NCI-H1694 (cell line): ENCODE measurements around the gene SHC1.

ENCODE experiments used
- DNase-seq: peaks from one replicate; lab custom pipeline; 2025; lab: John Stamatoyannopoulos, UW

Gene SHC1

GRCh38 chr1:154937085-154937987 is 33.2 kb downstream of the SHC1 start:
- peak; percentile 97 for DNase-seq

GRCh38 chr1:154936555-154937084 is 33.9 kb downstream of the SHC1 start, which contains the start of gene PMVK:
PMVK (minus strand) TSS chr1:154936719; CDS start chr1:154936685, 34 bp downstream.
- DNase-seq: peak; percentile 97

- DNase-seq: no peak
These were observed 34.6 kb downstream of the SHC1 start for GRCh38 chr1:154935749-154936554.

GRCh38 chr1:154934358-154934948 is 36.1 kb downstream of the SHC1 start:
- DNase-seq: no peak

GRCh38 chr1:154931940-154932487 is 38.5 kb downstream of the SHC1 start:
- DNase-seq: no peak

GRCh38 chr1:154926201-154926600 is 44.3 kb downstream of the SHC1 start:
- no peak for DNase-seq

- no peak for DNase-seq
These were observed 45.0 kb downstream of the SHC1 start for GRCh38 chr1:154925335-154926170.

GRCh38 chr1:154923695-154924094 is 46.9 kb downstream of the SHC1 start:
- DNase-seq: no peak

- no peak for DNase-seq
These were observed 57.3 kb downstream of the SHC1 start for GRCh38 chr1:154913273-154913672.

- DNase-seq: no peak
These were observed 57.8 kb downstream of the SHC1 start for GRCh38 chr1:154912755-154913154.
